CD4-positive, alpha-beta memory T cell (primary cell): Measurements from ENCODE around the gene TAOK2. TPM values are rescaled to one million over a fixed set of nuclear protein-coding genes. Genes with fewer than 3 reads are reported as not detected.

Experiments
- CTCF ChIA-PET: fragments of 350-600 bp; sonication (Branson Sonifier 250); formaldehyde crosslinking; loops from one replicate; lab custom pipeline; 2021; ENCODE audit warnings: inconsistent platforms; ENCODE audit not compliant: partially characterized antibody; lab: Charles Lee
- POLR2A ChIA-PET: fragments of 350-600 bp; sonication (Branson Sonifier 250); formaldehyde crosslinking; loops from one replicate; lab custom pipeline; 2021; ENCODE audit not compliant: partially characterized antibody; lab: Charles Lee
- DNase-seq, 5 donors: peaks; one replicate each; pipeline versions ENCODE4 v3.0.0 to v3.0.0-alpha.2; 2020 to 2022; ENCODE audit warnings: mixed read lengths in 1 of 5
- H3K27ac ChIP-seq: one replicate; pipeline ENCODE4 v1.7.0; 2013; ENCODE audit warnings: low read depth, low read length
- H3K27me3 ChIP-seq: 2 replicates; pipeline ENCODE4 v1.7.0; 2013; ENCODE audit warnings: mild to moderate bottlenecking, low read length, moderate library complexity; ENCODE audit not compliant: insufficient read depth
- H3K36me3 ChIP-seq: 2 replicates; pipeline ENCODE4 v1.7.0; 2013; ENCODE audit warnings: mild to moderate bottlenecking, low read length, moderate library complexity; ENCODE audit not compliant: insufficient read depth
- H3K4me1 ChIP-seq: 2 replicates; pipeline ENCODE4 v1.7.0; 2013; ENCODE audit warnings: mild to moderate bottlenecking, low read length, moderate library complexity; ENCODE audit not compliant: insufficient read depth
- H3K4me3 ChIP-seq, 2 donors: one replicate each; pipeline ENCODE4 v1.7.0; 2013; ENCODE audit warnings: low read length in 2 of 2, mild to moderate bottlenecking in 1 of 2
- H3K9me3 ChIP-seq, 2 donors: one replicate each; pipeline ENCODE4 v1.7.0; 2013; ENCODE audit warnings: low read length in 2 of 2, control low read depth in 1 of 2; ENCODE audit not compliant: control insufficient read depth in 1 of 2
- H3K27ac Mint-ChIP-seq, 7 donors: one replicate each; pipeline ENCODE4 v1.8.0; 2020 to 2021; ENCODE audit warnings: mixed read lengths in 7 of 7, mild to moderate bottlenecking in 6 of 7, inconsistent platforms in 3 of 7, moderate library complexity in 3 of 7
- H3K27me3 Mint-ChIP-seq, 2 donors: one replicate each; pipeline ENCODE4 v1.8.0; 2020 to 2021; ENCODE audit warnings: mixed read lengths in 2 of 2
- H3K36me3 Mint-ChIP-seq, 2 donors: one replicate each; pipeline ENCODE4 v1.8.0; 2020 to 2021; ENCODE audit warnings: mixed read lengths in 2 of 2, inconsistent platforms in 1 of 2, mild to moderate bottlenecking in 1 of 2
- H3K4me1 Mint-ChIP-seq, 4 donors: one replicate each; pipeline ENCODE4 v1.8.0; 2020 to 2021; ENCODE audit warnings: mixed read lengths in 4 of 4, mild to moderate bottlenecking in 1 of 4
- H3K4me3 Mint-ChIP-seq, 8 donors: one replicate each; pipeline ENCODE4 v1.8.0; 2020 to 2021; ENCODE audit warnings: mixed read lengths in 8 of 8, mild to moderate bottlenecking in 7 of 8, moderate library complexity in 6 of 8, inconsistent platforms in 3 of 8
- H3K9me3 Mint-ChIP-seq, 8 donors: one replicate each; pipeline ENCODE4 v1.8.0; 2020 to 2021; ENCODE audit warnings: mixed read lengths in 8 of 8, mild to moderate bottlenecking in 5 of 8, inconsistent platforms in 3 of 8, moderate library complexity in 1 of 8
- intact Hi-C: fragments of 100-400 bp; cut with micrococcal nuclease; formaldehyde crosslinking; loops from one replicate; pipeline ENCODE4 v1.15.1; 2023
- polyA plus RNA-seq, 2 donors: library from polyadenylated mRNA; unstranded; fragments of 300-500 nt; fragmentation: Illumina TruSeq; gene quantifications; one replicate each; pipeline ENCODE4 v1.2.3, GENCODE V29; 2021
- total RNA-seq, 2 experiments: library from RNA; stranded (reverse); gene quantifications; one replicate each; pipeline ENCODE4 v1.2.3, GENCODE V29; 2021

The TAOK2 gene
- 10 to 100 TPM; 53.8 to 56.0 TPM for total RNA-seq
- 1 to 10 TPM; 1.7 to 8.2 TPM for polyA plus RNA-seq

- H3K36me3 Mint-ChIP-seq, result peaks cover 9 to 29% of the 10 kb centered on the region in 2 donors
- Histone ChIP-seq H3K36me3 (peaks cover 20% of the 10 kb centered on the region), H3K27ac (peak within 1 kb of the TSS; percentile 86), H3K9me3 (no peaks in the 10 kb centered on the region), H3K27me3 (no peaks in the 10 kb centered on the region), H3K4me1 (peaks cover 36% of the 10 kb centered on the region), H3K4me3 (peak within 1 kb of the TSS; percentile 74 to 87)
- H3K27me3 Mint-ChIP-seq, result no peaks in the 10 kb centered on the region
- ChIA-PET POLR2A (interaction anchor here (0.7 to 6.0 kb wide), 17 partner anchors 12 to 360 kb away, joined by 3 to 113 read pairs (median 5); partner anchors contain the start of genes ALDOA, C16orf54, CDIPT and HIRIP3), CTCF (interaction anchor here (0.7 to 3.8 kb wide), 12 partner anchors 8 to 273 kb away, joined by 3 to 29 read pairs (median 3); partner anchors contain the start of genes KCTD13 and TMEM219)
- DNase-seq, result peak; percentile 92 to 94 (median 92)
- H3K4me3 Mint-ChIP-seq, result peak within 1 kb of the TSS; percentile 82 to 97 (median 93)
- H3K9me3 Mint-ChIP-seq, result no peaks in the 10 kb centered on the region
- H3K27ac Mint-ChIP-seq, result peak within 1 kb of the TSS; percentile 77 to 97 (median 96)
- intact Hi-C loops, result loop anchor here (1.0 to 2.0 kb wide), 4 partner anchors 11 to 110 kb away; partner anchors contain the start of genes CDIPT, INO80E, KCTD13 and TMEM219
- peaks cover 20 to 49% (median 34%) of the 10 kb centered on the region in 4 donors for H3K4me1 Mint-ChIP-seq
Measured at GRCh38 chr16:29973384-29974246, at the start of gene TAOK2. TAOK2 (plus strand) TSS chr16:29973868; CDS start chr16:29977773, 3,905 bp downstream.

GRCh38 chr16:29925105-29925756, 48.4 kb upstream of the TAOK2 start:
- Histone ChIP-seq H3K4me1 (peaks cover 32% of the 10 kb centered on the region), H3K9me3 (no peaks in the 10 kb centered on the region), H3K36me3 (peaks cover 27% of the 10 kb centered on the region), H3K4me3 (peak overlapping the region; percentile 89 to 95), H3K27me3 (no peaks in the 10 kb centered on the region), H3K27ac (peak overlapping the region; percentile 77)
- Mint-ChIP-seq H3K36me3 (peaks cover 17 to 36% of the 10 kb centered on the region in 2 donors), H3K4me3 (peak overlapping the region; percentile 88 to 95 (median 92)), H3K27me3 (no peaks in the 10 kb centered on the region), H3K9me3 (no peaks in the 10 kb centered on the region), H3K4me1 (peaks cover 27 to 57% (median 39%) of the 10 kb centered on the region in 4 donors), H3K27ac (peak overlapping the region; percentile 58 to 93 (median 89))
- peak in 1 of 5 donors; percentile 4 for DNase-seq
- intact Hi-C loops, result loop anchor here (5.0 kb wide), 1 partner anchor 63 kb away; the partner anchor contains the start of gene CDIPT
- ChIA-PET CTCF (interaction anchor here (1.2 kb wide), 1 partner anchor 48 kb away, joined by 3 read pairs; the partner anchor contains the start of gene TAOK2), POLR2A (interaction anchor here (0.6 to 3.0 kb wide), 19 partner anchors 8 to 135 kb away, joined by 3 to 57 read pairs (median 6); partner anchors contain the start of genes ASPHD1, CDIPT, HIRIP3 and INO80E)

DNA sequence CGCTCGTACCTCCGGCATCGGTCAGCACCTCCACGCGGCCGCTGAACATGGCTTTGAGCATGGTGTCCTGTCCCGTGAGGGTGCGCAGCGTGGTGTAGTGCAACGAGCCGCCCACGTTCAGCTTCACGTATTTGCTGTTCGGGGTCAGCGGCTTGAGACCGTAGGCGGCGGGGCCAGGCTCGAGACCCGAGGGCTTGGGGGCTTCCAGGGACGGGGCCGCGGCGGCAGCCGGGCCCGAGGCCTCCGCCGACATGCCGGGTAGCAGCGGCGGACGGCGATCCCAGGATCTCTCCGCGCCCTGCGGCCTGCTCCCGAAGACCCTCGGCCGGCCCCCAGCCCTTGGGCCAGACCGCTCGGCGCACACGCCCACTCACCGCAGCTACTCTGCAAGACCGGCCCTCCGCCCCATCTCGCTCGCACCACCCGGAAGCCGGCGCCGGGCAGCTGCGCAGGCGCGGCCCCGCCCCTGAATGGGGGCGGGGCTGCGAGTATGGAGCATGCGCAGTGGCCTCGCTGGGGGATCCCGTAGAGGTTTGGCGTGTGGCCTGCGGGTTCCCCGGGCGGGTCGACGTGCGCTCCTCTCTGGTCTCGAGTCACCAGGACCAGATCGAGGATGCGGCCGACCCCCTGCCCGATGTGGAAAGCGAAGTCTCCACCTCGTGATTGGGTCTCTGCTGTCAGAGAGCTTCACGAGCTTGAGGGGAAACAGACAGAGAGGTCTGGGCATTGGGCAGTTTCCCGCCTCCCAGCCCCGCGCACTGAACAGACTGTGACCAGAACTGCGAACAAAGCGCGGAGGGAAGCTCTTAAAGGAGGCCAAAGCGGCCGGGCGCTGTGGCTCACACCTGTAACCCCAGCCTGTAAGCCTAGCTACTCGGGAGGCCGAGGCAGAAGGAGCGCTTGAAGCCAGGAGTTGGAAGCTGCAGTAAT, 47.6 kb upstream of the TAOK2 start, which contains the start of gene KCTD13:
Gene KCTD13, minus strand, starts transcription at position 446 of the 930 bp plus-strand sequence. Its CDS starts 193 bp downstream, at position 253.
- peaks cover 9 to 27% of the 10 kb centered on the region in 2 donors for H3K36me3 Mint-ChIP-seq
- peak within 1 kb of the TSS; percentile 77 for H3K27ac ChIP-seq
- peak within 1 kb of the TSS; percentile 88 to 96 (median 94) for H3K4me3 Mint-ChIP-seq
- peak within 1 kb of the TSS; percentile 89 to 95 for H3K4me3 ChIP-seq
- peaks cover 21% of the 10 kb centered on the region for H3K36me3 ChIP-seq
- peaks cover 23 to 54% (median 31%) of the 10 kb centered on the region in 4 donors for H3K4me1 Mint-ChIP-seq
- peaks cover 32% of the 10 kb centered on the region for H3K4me1 ChIP-seq
- intact Hi-C loops, result loop anchor here (1.0 to 5.0 kb wide), 4 partner anchors 36 to 70 kb away; partner anchors contain the start of genes CDIPT, INO80E, TAOK2 and TMEM219
- H3K27me3 ChIP-seq, result no peaks in the 10 kb centered on the region
- no peaks in the 10 kb centered on the region for H3K27me3 Mint-ChIP-seq
- no peaks in the 10 kb centered on the region for H3K9me3 Mint-ChIP-seq
- no peaks in the 10 kb centered on the region for H3K9me3 ChIP-seq
- peak within 1 kb of the TSS; percentile 88 to 98 (median 97) for H3K27ac Mint-ChIP-seq
- POLR2A ChIA-PET, result interaction anchor here (0.6 to 3.0 kb wide), 25 partner anchors 9 to 260 kb away, joined by 3 to 57 read pairs (median 5); partner anchors contain the start of genes ASPHD1, CDIPT, HIRIP3 and INO80E
- CTCF ChIA-PET, result interaction anchor here (0.8 to 1.4 kb wide), 5 partner anchors 35 to 107 kb away, joined by 3 to 9 read pairs (median 5); partner anchors contain the start of genes TAOK2 and TMEM219
- DNase-seq, result peak; percentile 83 to 97 (median 90)

- H3K27ac ChIP-seq, result peak overlapping the region; percentile 77
- Mint-ChIP-seq H3K4me1 (peaks cover 22 to 50% (median 29%) of the 10 kb centered on the region in 4 donors), H3K36me3 (peaks cover 4 to 22% of the 10 kb centered on the region in 2 donors), H3K4me3 (peak overlapping the region; percentile 88 to 96 (median 94)), H3K9me3 (no peaks in the 10 kb centered on the region), H3K27me3 (no peaks in the 10 kb centered on the region), H3K27ac (peak overlapping the region; percentile 83 to 98 (median 97))
- H3K4me1 ChIP-seq, result peaks cover 32% of the 10 kb centered on the region
- no peaks in the 10 kb centered on the region for H3K9me3 ChIP-seq
- intact Hi-C loops, result loop anchor here (1.0 to 5.0 kb wide), 4 partner anchors 36 to 70 kb away; partner anchors contain the start of genes CDIPT, INO80E, TAOK2 and TMEM219
- DNase-seq, result no peak
- ChIA-PET CTCF (interaction anchor here (0.8 to 1.4 kb wide), 5 partner anchors 35 to 106 kb away, joined by 3 to 9 read pairs (median 5); partner anchors contain the start of genes TAOK2 and TMEM219), POLR2A (interaction anchor here (0.6 to 3.0 kb wide), 22 partner anchors 10 to 142 kb away, joined by 3 to 57 read pairs (median 6); partner anchors contain the start of genes ASPHD1, CDIPT, HIRIP3 and INO80E)
- peak overlapping the region; percentile 89 to 95 for H3K4me3 ChIP-seq
- no peaks in the 10 kb centered on the region for H3K27me3 ChIP-seq
- peaks cover 15% of the 10 kb centered on the region for H3K36me3 ChIP-seq
Measured at GRCh38 chr16:29926711-29927052, 47.0 kb upstream of the TAOK2 start.

GRCh38 chr16:29927070-29927905, 46.4 kb upstream of the TAOK2 start:
- Mint-ChIP-seq H3K4me1 (peaks cover 21 to 49% (median 28%) of the 10 kb centered on the region in 4 donors), H3K4me3 (peak overlapping the region; percentile 88 to 96 (median 94)), H3K9me3 (no peaks in the 10 kb centered on the region), H3K27me3 (no peaks in the 10 kb centered on the region), H3K27ac (peak overlapping the region; percentile 63 to 98 (median 88)), H3K36me3 (peaks cover 4 to 20% of the 10 kb centered on the region in 2 donors)
- intact Hi-C loops, result loop anchor here (2.0 to 5.0 kb wide), 2 partner anchors 46 to 65 kb away; partner anchors contain the start of genes CDIPT and TAOK2
- ChIA-PET POLR2A (interaction anchor here (0.8 to 3.0 kb wide), 17 partner anchors 10 to 142 kb away, joined by 3 to 57 read pairs (median 5); partner anchors contain the start of genes ASPHD1, HIRIP3, INO80E and PAGR1), CTCF (interaction anchor here (0.8 to 1.4 kb wide), 4 partner anchors 34 to 105 kb away, joined by 3 to 9 read pairs (median 6); partner anchors contain the start of gene TMEM219)
- peaks cover 32% of the 10 kb centered on the region for H3K4me1 ChIP-seq
- no peaks in the 10 kb centered on the region for H3K9me3 ChIP-seq
- H3K4me3 ChIP-seq, result no peak overlapping the region
- peaks cover 9% of the 10 kb centered on the region for H3K36me3 ChIP-seq
- no peak for DNase-seq
- peak overlapping the region; percentile 77 for H3K27ac ChIP-seq
- no peaks in the 10 kb centered on the region for H3K27me3 ChIP-seq
